HG02970 (cell line): ENCODE measurements around the gene CFAP161.
A peak's percentile ranks its signal among the peaks of the same experiment; 100 is the strongest.
"Not testable (repeated sequence)": the region's sequence is repeated elsewhere in the genome, so short reads cannot be mapped to it uniquely, and the experiment has no call there.

Experiments used
- ATAC-seq: cut with Tn5 transposase; IDR thresholded peaks from one replicate; pipeline ENCODE4 v1.9.1; 2021; ENCODE audit warnings: mild to moderate bottlenecking, moderate library complexity, moderate number of reproducible peaks; ENCODE audit not compliant: unreplicated experiment, low FRiP score

CFAP161 gene

DNA sequence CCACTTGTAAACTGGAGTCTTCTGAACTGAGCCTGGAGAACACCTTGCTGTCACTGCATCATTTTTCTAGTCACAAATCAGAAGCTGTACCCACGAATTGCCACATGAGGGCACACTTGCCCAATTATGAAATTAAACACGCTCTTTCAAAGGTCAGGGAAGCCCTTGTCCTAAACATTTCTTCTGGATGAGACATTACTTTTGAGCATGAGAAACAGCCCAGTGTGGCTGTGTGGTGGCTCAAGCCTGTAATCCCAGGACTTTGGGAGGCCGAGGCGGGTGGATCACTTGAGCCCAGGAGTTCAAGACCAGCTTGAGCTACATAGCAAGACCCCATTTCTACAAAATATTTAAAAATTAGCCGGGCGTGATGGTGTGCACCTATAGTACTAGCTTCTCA lies 27.5 kb upstream of the CFAP161 start:
- no peak for ATAC-seq

DNA sequence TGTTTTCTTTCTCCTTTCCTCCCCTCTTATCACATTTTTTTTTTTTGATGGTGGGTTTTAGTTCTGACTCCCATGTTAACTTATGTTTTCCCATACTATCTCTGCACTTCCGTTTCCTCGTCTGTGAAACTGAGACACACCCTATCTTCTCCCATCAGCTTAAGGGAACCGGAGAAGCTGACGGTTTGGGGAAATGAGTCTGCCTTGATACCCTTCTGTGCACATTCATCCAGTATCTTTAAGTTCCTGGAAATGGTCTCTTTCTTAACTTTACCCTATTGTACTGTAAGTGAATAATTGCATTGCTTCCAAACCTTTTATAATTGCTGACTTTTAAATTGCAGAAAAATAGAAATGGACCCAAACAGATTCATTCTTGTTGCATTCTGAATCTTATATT lies 26.2 kb upstream of the CFAP161 start:
- no peak for ATAC-seq

- no peak for ATAC-seq
Measured at GRCh38 chr15:81108427-81108826, 25.6 kb upstream of the CFAP161 start.

- no peak for ATAC-seq
Measured at GRCh38 chr15:81111018-81111417, 23.1 kb upstream of the CFAP161 start.

- ATAC-seq: peak; percentile 84
Measured at GRCh38 chr15:81111510-81112470, 22.3 kb upstream of the CFAP161 start.

DNA sequence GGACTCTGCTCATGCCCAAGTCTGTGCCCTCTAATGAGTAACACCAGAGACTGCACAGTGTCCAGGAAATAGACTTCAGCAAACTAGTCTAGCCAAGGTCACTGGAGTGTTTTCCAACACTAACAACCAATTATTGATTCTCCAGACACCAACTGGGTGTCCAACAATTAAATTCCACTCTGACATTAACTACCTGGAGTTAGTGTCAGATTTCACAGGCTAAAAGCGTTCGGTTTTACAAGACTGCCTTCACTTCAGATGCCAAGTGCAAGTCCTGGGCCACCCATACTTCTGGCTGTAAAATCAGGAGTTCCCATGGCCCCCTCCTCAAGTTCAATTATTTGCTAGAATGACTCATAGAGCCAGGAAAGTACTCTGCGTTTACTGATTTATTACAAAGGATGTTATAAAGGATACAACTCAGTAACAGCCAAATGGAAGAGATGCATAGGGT lies 20.8 kb upstream of the CFAP161 start:
- no peak for ATAC-seq

DNA sequence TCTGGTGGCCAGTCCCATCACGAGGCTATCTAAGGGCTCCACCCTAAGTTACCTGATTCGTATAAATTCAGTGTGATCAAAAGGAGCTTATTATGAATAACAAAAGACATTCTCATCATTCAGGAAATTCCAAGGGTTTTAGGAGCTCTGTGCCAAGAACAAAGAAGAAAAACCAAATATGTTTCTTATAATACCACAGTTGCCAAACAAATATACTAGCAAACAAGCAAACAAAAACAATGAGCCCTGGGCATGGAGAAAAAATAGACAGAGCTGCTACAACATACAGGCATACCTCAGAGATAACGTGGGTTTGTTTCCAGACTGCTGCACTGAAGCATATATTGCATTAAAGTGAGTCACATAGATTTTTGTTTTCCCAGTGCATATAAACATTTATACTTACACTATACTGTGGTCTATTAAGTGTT lies 20.2 kb upstream of the CFAP161 start:
- ATAC-seq: no peak

- ATAC-seq: no peak
Measured at GRCh38 chr15:81115054-81115939, 18.8 kb upstream of the CFAP161 start.

DNA sequence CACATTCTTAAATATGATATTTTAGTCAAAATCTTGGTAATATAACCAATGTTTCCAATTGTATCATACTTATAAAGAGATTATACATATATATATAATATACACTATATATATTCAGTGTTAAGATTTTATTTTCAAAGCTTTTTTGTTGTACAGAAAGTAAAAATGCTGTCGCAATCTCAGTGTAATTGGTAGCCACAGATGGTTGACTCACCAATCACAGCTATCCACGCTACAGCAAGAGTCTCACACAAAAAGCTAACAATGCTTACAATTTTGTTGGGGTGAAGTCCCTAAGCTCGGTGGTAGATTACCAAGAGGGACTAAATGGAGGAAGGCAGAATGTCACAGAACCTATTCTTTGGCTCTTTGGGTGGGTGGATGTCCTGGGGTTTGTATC lies 16.9 kb upstream of the CFAP161 start:
- ATAC-seq: no peak

DNA sequence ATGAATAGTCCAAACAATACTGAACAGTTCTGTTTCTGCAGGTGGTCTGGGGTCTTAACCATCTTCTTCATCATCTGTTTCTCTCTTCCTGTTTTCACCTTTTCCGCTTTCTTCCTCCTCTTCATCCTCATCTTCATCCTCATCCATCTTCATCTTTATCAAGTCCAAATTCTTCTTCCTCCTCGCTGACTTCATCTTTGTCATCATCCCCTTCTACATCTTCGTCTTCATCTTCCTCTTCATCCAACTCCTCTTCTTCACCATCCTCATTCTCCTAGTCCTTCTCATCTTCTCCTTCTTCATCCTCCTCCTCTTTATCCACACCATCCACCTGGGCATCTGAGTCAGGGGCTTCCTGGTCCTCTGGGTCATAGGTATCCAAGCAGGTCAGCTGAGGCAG lies 16.5 kb upstream of the CFAP161 start:
- no peak for ATAC-seq

DNA sequence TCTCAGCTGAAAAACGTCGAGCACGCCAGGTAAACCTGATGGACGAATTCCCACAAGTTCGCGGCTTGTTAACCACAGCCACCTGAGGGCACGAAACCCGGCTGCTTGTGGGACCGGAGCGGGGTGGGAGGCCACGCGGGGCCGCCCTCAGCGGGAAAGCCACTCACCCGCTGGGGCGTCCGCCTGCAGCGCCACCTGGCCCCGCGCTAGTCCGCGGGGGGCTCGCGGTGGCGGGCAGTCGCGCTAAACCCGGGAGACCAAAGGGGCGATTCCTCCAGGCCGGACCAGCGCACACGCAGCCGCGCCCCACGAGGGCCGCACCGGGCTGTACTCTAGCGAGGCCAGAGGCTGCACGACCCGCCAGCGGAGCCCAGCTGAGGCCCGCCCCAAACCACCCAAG lies 15.7 kb upstream of the CFAP161 start:
- ATAC-seq: no peak

DNA sequence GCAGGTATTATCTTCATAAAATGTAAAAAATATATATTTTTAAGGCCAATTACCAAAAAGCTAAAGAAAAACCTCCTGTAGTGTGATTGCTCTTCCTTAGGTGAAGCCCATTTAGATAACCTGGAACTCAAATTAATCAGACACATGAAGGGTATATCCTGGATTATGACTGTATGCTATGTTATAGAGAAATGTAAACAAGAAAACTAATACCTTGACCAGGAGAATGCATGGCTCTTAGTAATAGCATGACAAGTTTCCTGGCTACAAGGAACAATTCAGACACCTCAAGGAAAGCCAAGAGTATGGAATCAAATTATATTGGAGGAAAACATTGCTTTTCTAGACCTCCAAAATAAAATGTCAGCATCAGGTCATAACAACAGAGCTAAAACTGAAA lies 14.0 kb upstream of the CFAP161 start:
- no peak for ATAC-seq

GRCh38 chr15:81126892-81127291 lies 7.2 kb upstream of the CFAP161 start:
- ATAC-seq: no peak

GRCh38 chr15:81141478-81141877 lies 7.4 kb downstream of the CFAP161 start:
- not testable (repeated sequence) for ATAC-seq

- no peak for ATAC-seq
Measured at GRCh38 chr15:81146006-81146405, 11.9 kb downstream of the CFAP161 start.

DNA sequence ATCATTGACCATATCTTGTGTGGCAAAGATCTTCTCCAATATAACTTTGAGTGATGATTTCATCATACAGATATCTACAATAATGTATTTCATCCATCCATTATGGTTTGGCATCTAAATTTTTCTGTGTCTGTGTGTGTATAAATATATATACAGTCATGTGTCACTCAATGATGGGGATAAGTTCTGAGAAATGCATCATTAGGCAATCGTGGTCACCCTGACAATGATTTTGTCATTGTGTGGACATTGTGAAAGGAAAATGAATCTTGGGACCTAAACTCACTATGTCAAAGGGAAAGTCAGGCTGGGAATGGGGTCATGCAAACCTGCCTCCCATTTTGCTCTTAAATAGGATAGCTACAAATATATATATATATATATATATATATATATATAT lies 12.4 kb downstream of the CFAP161 start:
- ATAC-seq: no peak

GRCh38 chr15:81151389-81151788 lies 17.3 kb downstream of the CFAP161 start:
- ATAC-seq: no peak

- no peak for ATAC-seq
Measured at GRCh38 chr15:81152339-81152738, 18.3 kb downstream of the CFAP161 start.

GRCh38 chr15:81152799-81153198 lies 18.7 kb downstream of the CFAP161 start:
- ATAC-seq: no peak

GRCh38 chr15:81155375-81156218 lies 21.5 kb downstream of the CFAP161 start:
- ATAC-seq: no peak
